ENCODE data around the gene HAPLN3.

DNA sequence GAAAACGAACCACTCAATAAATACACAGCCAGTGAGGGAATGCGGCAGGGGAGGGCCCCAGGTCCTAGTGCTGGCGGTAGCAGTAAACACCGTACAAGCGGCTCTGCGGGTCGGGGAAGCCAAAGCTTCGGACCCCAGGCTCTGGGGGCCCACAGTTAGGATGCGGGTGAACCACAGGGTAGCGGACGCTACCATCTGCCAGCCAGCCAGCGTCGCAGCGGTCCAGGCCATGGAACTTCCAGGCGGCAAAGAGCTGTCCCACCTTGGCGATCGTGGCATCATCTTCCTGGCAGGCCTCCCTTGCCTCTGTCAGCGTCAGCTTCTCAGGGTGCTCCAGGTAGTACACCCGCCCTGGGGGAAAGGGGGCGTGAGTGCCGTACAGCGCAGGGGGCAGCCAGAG is 17.4 kb downstream of the HAPLN3 start:
- TF ChIP-seq EZH2 (IDR thresholded peaks at IDR 0.05; ENCODE audit: insufficient read depth, poor library complexity, severe bottlenecking) (no peak), EZH2phosphoT487 (IDR thresholded peaks at IDR 0.05; ENCODE audit: insufficient read depth, low read depth) (no peak)
